ENCODE measurements around the gene MARCHF11.

- no peak for TF ChIP-seq CTCF (conservative IDR thresholded peaks at IDR 0.05; ENCODE audit: low read depth, low read length)
- TF ChIP-seq EZH2 (IDR thresholded peaks at IDR 0.05; ENCODE audit: borderline replicate concordance, low read depth, low read length, poor library complexity, severe bottlenecking) = no peak
These were observed 20.0 kb downstream of the MARCHF11 start for GRCh38 chr5:16159636-16160035.
